SU-DHL-6 (cell line): ENCODE results near the gene RAP1B.

Experiments used
- EZH2phosphoT487 ChIP-seq: fragments of 200-600 bp; sonication (generic), shearing (Covaris generic); conservative IDR thresholded peaks from 2 replicates; pipeline ENCODE4 v1.6.1; 2018; ENCODE audit warnings: mild to moderate bottlenecking, antibody characterized with exemption, low read length, moderate library complexity, mixed read lengths
- TF ChIP-seq, protein P1 (sequence below): fragments of 200-600 bp; sonication (generic); IDR thresholded peaks from one replicate; pipeline ENCODE4 v1.5.1; 2017; ENCODE audit warnings: antibody characterized with exemption, mild to moderate bottlenecking, low read length, moderate library complexity; ENCODE audit not compliant: insufficient read depth, poor library complexity, severe bottlenecking

- TF ChIP-seq, protein P1, sequence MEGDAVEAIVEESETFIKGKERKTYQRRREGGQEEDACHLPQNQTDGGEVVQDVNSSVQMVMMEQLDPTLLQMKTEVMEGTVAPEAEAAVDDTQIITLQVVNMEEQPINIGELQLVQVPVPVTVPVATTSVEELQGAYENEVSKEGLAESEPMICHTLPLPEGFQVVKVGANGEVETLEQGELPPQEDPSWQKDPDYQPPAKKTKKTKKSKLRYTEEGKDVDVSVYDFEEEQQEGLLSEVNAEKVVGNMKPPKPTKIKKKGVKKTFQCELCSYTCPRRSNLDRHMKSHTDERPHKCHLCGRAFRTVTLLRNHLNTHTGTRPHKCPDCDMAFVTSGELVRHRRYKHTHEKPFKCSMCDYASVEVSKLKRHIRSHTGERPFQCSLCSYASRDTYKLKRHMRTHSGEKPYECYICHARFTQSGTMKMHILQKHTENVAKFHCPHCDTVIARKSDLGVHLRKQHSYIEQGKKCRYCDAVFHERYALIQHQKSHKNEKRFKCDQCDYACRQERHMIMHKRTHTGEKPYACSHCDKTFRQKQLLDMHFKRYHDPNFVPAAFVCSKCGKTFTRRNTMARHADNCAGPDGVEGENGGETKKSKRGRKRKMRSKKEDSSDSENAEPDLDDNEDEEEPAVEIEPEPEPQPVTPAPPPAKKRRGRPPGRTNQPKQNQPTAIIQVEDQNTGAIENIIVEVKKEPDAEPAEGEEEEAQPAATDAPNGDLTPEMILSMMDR: no peak
- no peak for TF ChIP-seq EZH2phosphoT487
Measured at GRCh38 chr12:68573406-68573805, 37.3 kb upstream of the RAP1B start.
